SKM-1 (cell line): ENCODE data around the gene SYNPO2.
"Not testable (repeated sequence)": the region's sequence is repeated elsewhere in the genome, so short reads cannot be mapped to it uniquely, and the experiment has no call there.

Experiments used
- DNase-seq: peaks from one replicate; lab custom pipeline; 2025; ENCODE audit not compliant: unreplicated experiment; lab: John Stamatoyannopoulos, UW

Gene SYNPO2

DNA sequence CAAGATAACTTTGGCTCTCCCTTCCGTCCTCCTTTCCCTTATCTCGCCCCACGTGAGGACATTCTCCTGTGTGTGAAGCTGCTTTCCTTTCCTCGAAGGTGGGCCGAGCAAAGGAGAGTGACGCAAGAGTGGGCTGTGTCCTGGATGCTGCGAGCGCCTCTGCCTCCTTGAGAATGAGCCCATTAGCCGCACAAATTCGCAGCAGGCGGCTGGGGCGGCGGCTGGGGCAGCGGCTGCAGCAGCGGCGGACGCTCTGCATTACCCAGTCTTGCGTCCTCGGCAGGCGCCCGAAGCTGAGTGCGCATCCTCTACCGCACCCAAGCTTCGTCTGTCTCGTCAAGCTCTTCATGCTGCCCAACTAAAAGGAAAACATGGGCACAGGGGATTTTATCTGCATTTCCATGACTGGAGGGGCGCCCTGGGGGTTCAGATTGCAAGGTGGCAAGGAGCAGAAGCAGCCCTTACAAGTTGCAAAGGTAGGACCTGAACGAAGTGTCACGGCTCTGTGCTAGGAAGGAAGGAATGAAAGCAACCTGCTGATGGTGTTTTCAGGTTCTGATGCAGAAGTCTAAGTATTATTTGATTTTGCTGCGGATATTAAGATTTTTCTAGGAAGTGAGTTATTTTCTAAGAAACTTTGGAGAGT, at the start of gene SYNPO2:
Gene SYNPO2 (plus strand): TSS at position 189 of the 646 bp plus-strand sequence. CDS start 183 bp downstream, at position 372.
- no peak for DNase-seq

GRCh38 chr4:118839221-118839927, 49.3 kb upstream of the SYNPO2 start:
- no peak for DNase-seq

DNA sequence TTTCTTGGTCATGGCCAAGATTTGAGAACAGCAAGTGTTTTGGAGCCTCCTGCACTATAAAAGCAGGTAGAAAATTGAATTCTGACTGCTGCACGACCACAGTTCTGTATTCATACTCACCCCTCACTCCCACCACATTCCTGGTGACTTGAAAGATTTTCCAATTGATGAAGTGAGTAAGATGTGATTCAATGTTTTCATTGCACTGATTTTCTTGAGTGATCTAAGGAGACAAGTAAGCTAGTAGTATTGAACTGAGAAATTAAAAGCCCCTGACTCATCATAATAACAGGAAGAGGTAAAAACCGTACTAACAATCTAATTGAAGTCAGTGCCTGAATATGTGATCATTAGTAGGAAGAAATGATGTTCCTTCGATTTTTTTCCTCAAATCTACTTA, 46.6 kb upstream of the SYNPO2 start:
- no peak for DNase-seq

DNA sequence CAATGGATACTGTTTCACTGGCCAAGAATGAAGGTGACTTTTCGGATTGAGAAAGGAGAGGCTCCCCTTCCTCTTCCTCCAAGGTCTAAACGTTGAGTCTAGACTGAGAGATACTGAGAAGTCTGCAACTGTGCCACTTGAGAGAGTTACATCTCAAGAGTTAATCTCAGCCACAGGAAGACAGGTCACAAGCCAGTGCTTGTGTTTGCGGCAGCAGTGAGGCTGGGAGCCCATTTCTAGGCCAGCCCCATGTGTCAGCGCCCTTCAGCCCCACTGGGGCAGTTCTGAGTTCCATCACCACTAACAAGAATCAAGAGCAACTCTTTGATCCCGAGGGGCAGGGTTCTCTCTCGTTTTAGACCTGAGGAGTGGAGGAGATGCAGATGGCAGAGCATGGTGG, 45.4 kb upstream of the SYNPO2 start:
- DNase-seq: no peak

- DNase-seq: no peak
Observed at GRCh38 chr4:118845552-118846050, 43.1 kb upstream of the SYNPO2 start.

GRCh38 chr4:118846979-118847378, 41.7 kb upstream of the SYNPO2 start:
- DNase-seq: no peak

DNA sequence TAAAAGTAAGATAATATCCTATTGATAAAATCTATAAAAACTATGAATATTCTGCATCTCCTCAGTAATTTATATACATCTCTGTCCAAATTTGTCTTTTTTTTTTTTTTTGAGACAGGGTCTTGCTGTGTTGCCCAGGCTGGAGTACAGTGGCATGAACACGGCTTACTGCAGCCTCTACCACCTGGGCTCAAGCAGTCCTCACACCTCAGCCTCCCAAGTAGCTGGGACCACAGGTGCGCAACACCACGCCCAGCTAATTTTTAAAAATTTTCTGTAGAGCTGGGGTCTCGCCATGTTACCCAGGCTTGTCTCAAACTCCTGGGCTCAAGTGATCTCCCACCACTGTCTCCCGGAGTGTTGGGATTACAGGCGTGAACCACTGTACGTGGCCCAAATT, 40.4 kb upstream of the SYNPO2 start:
- DNase-seq: no peak

GRCh38 chr4:118848901-118849300, 39.8 kb upstream of the SYNPO2 start:
- DNase-seq: no peak

DNA sequence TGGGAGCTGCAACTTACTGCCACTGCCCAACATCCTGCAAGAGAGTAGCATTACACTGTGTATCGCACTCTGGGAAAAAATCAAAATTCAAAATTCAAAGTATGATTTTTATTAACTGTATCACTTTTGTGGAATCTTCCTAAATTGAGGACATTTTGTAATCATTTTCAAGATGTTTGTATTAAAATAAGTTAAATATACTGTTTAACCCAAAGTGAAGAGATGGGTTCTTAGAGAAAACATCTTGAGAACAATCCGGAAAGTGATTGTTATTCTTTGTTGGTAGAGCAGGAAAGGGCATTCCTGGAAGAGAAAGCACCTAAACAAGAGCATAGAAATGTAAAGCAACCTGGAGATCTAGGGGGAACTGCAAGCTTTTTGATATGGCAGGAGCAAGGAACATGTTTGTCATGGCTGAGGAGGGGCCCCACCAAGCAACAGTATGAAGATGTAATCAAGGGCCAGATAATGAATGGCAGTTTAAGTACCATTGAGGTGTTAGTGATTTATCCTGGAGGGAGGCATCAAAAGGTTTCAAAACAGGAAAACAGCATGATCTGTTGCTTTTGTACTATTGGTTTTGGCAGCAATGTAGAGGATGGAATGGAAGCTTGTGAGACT, 38.7 kb upstream of the SYNPO2 start:
- DNase-seq: no peak

- no peak for DNase-seq
Observed at GRCh38 chr4:118850488-118851173, 38.0 kb upstream of the SYNPO2 start.

DNA sequence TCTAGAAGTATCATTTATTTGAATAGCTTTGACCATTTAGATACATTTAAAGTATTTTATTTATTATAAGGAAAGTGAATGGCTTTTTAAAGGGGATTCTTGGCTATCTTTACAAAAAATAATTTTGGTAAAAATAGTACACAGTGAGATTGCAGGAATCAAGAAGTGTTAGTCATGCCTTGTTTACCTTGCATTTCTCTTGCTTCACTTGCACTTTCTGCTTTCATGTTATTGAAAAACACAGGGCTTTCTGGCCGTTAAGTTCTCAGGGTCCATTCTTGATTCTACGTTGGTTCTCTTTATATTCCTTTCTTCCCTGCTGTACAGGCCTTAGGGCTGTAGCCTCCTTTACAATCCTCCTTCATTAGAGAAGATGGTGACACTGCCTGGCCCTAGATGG, 30.9 kb upstream of the SYNPO2 start:
- DNase-seq: no peak

- no peak for DNase-seq
Observed at GRCh38 chr4:118858779-118859178, 29.9 kb upstream of the SYNPO2 start.

GRCh38 chr4:118865091-118865708, 23.5 kb upstream of the SYNPO2 start:
- DNase-seq: no peak

DNA sequence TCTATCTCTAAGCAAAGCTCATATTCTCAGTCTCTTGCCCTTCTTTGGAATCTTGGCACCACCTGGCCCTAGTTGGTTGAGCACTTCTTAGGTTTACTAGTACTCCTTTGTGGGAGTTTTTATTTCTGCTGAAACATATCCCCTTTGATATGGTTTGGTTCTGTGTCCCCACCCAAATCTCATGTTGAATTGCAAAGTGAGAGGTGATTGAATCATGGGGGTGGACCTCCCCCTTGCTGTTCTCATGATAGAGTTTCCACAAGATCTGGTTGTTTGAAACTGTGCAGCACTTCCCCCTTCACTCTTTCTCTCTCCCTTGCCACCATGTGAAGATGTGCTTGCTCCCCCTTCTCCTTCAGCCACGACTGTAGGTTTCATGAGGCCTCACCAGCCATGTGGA, 22.2 kb upstream of the SYNPO2 start:
- DNase-seq: no peak

DNA sequence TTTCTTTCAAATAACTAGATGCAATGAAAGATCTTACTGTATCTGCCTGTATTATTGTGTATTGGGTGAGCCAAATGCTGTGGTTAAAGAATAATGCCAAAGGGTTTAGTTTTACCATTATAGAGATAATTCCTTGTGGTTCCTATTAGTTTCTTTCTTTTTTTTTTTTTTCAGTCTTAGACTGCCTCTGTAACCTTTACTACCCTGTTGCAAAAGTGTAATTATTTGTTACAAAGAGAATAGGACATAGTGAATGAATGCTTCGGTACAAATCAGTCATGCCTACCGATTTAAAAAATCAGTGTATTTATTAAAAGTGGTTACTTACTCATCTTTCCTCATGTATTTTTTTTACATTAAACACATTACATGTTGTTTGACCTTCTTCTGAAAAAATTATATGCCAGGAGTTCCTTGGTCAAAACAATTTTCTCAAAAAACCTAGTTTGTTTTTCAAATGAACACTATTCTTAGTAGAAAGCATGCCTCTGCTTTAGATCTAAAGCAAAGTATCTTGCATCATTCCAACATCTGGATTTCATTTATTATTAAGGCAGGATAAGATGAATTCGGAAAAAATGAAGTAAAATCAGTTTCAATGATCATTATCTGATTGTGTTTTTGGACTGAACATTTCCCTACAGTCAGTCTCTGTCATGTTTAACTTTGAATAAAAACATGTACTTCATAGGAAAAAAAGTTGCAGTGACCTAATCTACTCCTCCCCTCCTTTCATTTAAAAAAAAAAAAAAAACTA, 21.2 kb upstream of the SYNPO2 start:
- DNase-seq: no peak

DNA sequence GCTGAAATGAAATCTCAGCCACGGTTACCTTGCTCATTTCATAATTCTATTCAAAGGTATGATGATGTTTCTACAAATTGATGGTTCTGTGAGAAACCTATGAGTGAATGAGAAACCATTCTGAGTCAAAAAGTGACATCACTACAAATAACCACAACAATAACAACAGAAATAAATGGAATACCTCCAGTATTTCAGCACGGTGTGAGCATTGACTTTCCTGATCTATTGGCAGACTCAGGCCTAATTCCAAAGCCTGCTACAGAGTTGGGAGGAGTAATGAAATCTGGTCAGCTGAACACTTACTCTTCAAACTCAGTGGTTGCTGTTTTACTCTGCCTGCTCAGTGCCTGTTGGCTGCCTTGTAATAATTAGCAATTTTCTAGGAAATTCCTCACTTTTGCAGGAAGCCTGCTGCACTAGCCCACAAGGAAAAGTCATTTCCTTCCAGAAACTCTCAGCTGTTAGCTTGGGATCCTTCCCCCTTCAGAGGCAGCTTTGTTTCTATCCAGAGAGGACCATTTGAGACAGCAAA, 18.8 kb upstream of the SYNPO2 start:
- no peak for DNase-seq

DNA sequence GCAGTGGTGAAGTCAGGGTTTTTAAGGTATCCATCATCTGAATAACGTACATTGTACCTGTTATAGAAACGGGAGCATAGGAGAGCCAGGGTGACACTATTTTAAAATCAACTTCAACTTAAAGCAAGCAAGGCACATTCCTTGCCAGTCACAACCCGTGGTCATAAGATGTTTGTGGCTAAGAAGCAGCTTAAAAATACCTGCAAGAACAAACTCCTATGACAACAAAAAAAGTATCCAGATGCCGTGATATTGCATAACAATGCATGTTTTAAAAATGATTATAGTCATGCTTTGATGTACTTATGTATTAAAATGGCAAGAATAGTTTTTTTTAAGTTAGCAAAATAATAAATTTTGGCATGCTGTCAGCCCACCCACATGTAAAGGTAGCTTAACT, 16.5 kb upstream of the SYNPO2 start:
- no peak for DNase-seq

GRCh38 chr4:118877797-118878196, 10.9 kb upstream of the SYNPO2 start:
- DNase-seq: no peak

GRCh38 chr4:118878507-118878906, 10.1 kb upstream of the SYNPO2 start:
- DNase-seq: not testable (repeated sequence)

GRCh38 chr4:118879409-118879808, 9.2 kb upstream of the SYNPO2 start:
- DNase-seq: no peak
